Ovary (tissue), 3 donors: ENCODE measurements around the gene MYOG.

Source experiments
- CTCF ChIP-seq, 3 donors: fragments of 450-650 bp in 2 of 3; fragments of 200-600 bp in 1 of 3; IDR thresholded peaks; one replicate each; pipeline versions ENCODE4 v1.5.1 to v1.8.0; 2016 to 2022; ENCODE audit warnings: antibody characterized with exemption in 3 of 3, mild to moderate bottlenecking in 1 of 3
- EP300 ChIP-seq: sonication (generic); formaldehyde crosslinking; IDR thresholded peaks from one replicate; pipeline ENCODE4 v1.6.1; 2017; ENCODE audit warnings: antibody characterized with exemption
- POLR2A ChIP-seq: fragments of 450-650 bp; IDR thresholded peaks from one replicate; pipeline ENCODE4 v1.6.1; 2017; ENCODE audit warnings: antibody characterized with exemption, mild to moderate bottlenecking, moderate library complexity
- donor health status: DM: no; HTN: no; CAD: no.

GRCh38 chr1:203085528-203086406, at the start of gene MYOG:
- no peak for TF ChIP-seq CTCF (IDR thresholded peaks at IDR 0.05)
- TF ChIP-seq POLR2A = no peak
- TF ChIP-seq EP300 = no peak
